ENCODE results near the gene GNAI1.

GNAI1 gene

GRCh38 chr7:80204919-80205318 is 70.3 kb downstream of the GNAI1 start:
- peaks cover 0 to 19% of the 10 kb centered on the region in 2 donors for H3K36me3 ChIP-seq (ENCODE audit: control insufficient read depth in 2 of 2, insufficient read depth in 2 of 2, low read length in 2 of 2)
- H3K9me3 ChIP-seq (ENCODE audit: control insufficient read depth in 2 of 2, low read length in 2 of 2): no peaks in the 10 kb centered on the region
- H3K4me3 ChIP-seq (ENCODE audit: low read length in 2 of 2): no peak overlapping the region
- H3K27me3 ChIP-seq (ENCODE audit: control insufficient read depth in 2 of 2, insufficient read depth in 2 of 2, low read length in 2 of 2): no peaks in the 10 kb centered on the region
- no peaks in the 10 kb centered on the region for H3K4me1 ChIP-seq (ENCODE audit: control insufficient read depth in 2 of 2, insufficient read depth in 2 of 2, low read length in 2 of 2)
- no peak overlapping the region for H3K27ac ChIP-seq (ENCODE audit: low read depth in 2 of 2, low read length in 2 of 2)
- H3K9ac ChIP-seq (ENCODE audit: low read depth in 1 of 2, low read length in 2 of 2): no peak overlapping the region

- no peaks in the 10 kb centered on the region for H3K9me3 ChIP-seq (ENCODE audit: control insufficient read depth in 2 of 2, low read length in 2 of 2)
- no peak overlapping the region for H3K9ac ChIP-seq (ENCODE audit: low read depth in 1 of 2, low read length in 2 of 2)
- H3K27me3 ChIP-seq (ENCODE audit: control insufficient read depth in 2 of 2, insufficient read depth in 2 of 2, low read length in 2 of 2): no peaks in the 10 kb centered on the region
- H3K4me3 ChIP-seq (ENCODE audit: low read length in 2 of 2): no peak overlapping the region
- no peaks in the 10 kb centered on the region for H3K4me1 ChIP-seq (ENCODE audit: control insufficient read depth in 2 of 2, insufficient read depth in 2 of 2, low read length in 2 of 2)
- H3K36me3 ChIP-seq (ENCODE audit: control insufficient read depth in 2 of 2, insufficient read depth in 2 of 2, low read length in 2 of 2): peaks cover 3 to 9% of the 10 kb centered on the region in 2 donors
- no peak overlapping the region for H3K27ac ChIP-seq (ENCODE audit: low read depth in 2 of 2, low read length in 2 of 2)
Observed at GRCh38 chr7:80206763-80207162, 72.1 kb downstream of the GNAI1 start.

GRCh38 chr7:80207501-80207900 is 72.9 kb downstream of the GNAI1 start:
- Histone ChIP-seq H3K4me3 (ENCODE audit: low read length in 2 of 2) (no peak overlapping the region), H3K9ac (ENCODE audit: low read depth in 1 of 2, low read length in 2 of 2) (no peak overlapping the region), H3K27me3 (ENCODE audit: control insufficient read depth in 2 of 2, insufficient read depth in 2 of 2, low read length in 2 of 2) (no peaks in the 10 kb centered on the region), H3K4me1 (ENCODE audit: control insufficient read depth in 2 of 2, insufficient read depth in 2 of 2, low read length in 2 of 2) (no peaks in the 10 kb centered on the region), H3K9me3 (ENCODE audit: control insufficient read depth in 2 of 2, low read length in 2 of 2) (no peaks in the 10 kb centered on the region), H3K36me3 (ENCODE audit: control insufficient read depth in 2 of 2, insufficient read depth in 2 of 2, low read length in 2 of 2) (peaks cover 4 to 9% of the 10 kb centered on the region in 2 donors), H3K27ac (ENCODE audit: low read depth in 2 of 2, low read length in 2 of 2) (no peak overlapping the region)

GRCh38 chr7:80208700-80209099 is 74.1 kb downstream of the GNAI1 start:
- no peak overlapping the region for H3K9ac ChIP-seq (ENCODE audit: low read depth in 1 of 2, low read length in 2 of 2)
- H3K27ac ChIP-seq (ENCODE audit: low read depth in 2 of 2, low read length in 2 of 2): no peak overlapping the region
- H3K4me3 ChIP-seq (ENCODE audit: low read length in 2 of 2): no peak overlapping the region
- H3K27me3 ChIP-seq (ENCODE audit: control insufficient read depth in 2 of 2, insufficient read depth in 2 of 2, low read length in 2 of 2): no peaks in the 10 kb centered on the region
- no peaks in the 10 kb centered on the region for H3K9me3 ChIP-seq (ENCODE audit: control insufficient read depth in 2 of 2, low read length in 2 of 2)
- no peaks in the 10 kb centered on the region for H3K4me1 ChIP-seq (ENCODE audit: control insufficient read depth in 2 of 2, insufficient read depth in 2 of 2, low read length in 2 of 2)
- peaks cover 6 to 7% of the 10 kb centered on the region in 2 donors for H3K36me3 ChIP-seq (ENCODE audit: control insufficient read depth in 2 of 2, insufficient read depth in 2 of 2, low read length in 2 of 2)

GRCh38 chr7:80210400-80210799 is 75.8 kb downstream of the GNAI1 start:
- no peak overlapping the region for H3K27ac ChIP-seq (ENCODE audit: low read depth in 2 of 2, low read length in 2 of 2)
- H3K27me3 ChIP-seq (ENCODE audit: control insufficient read depth in 2 of 2, insufficient read depth in 2 of 2, low read length in 2 of 2): no peaks in the 10 kb centered on the region
- H3K4me3 ChIP-seq (ENCODE audit: low read length in 2 of 2): no peak overlapping the region
- no peaks in the 10 kb centered on the region for H3K9me3 ChIP-seq (ENCODE audit: control insufficient read depth in 2 of 2, low read length in 2 of 2)
- H3K9ac ChIP-seq (ENCODE audit: low read depth in 1 of 2, low read length in 2 of 2): no peak overlapping the region
- peaks cover 3 to 6% of the 10 kb centered on the region in 2 donors for H3K36me3 ChIP-seq (ENCODE audit: control insufficient read depth in 2 of 2, insufficient read depth in 2 of 2, low read length in 2 of 2)
- H3K4me1 ChIP-seq (ENCODE audit: control insufficient read depth in 2 of 2, insufficient read depth in 2 of 2, low read length in 2 of 2): no peaks in the 10 kb centered on the region

- Histone ChIP-seq H3K36me3 (ENCODE audit: control insufficient read depth in 2 of 2, insufficient read depth in 2 of 2, low read length in 2 of 2) (peaks cover 3 to 8% of the 10 kb centered on the region in 2 donors), H3K27ac (ENCODE audit: low read depth in 2 of 2, low read length in 2 of 2) (no peak overlapping the region), H3K9me3 (ENCODE audit: control insufficient read depth in 2 of 2, low read length in 2 of 2) (no peaks in the 10 kb centered on the region), H3K4me3 (ENCODE audit: low read length in 2 of 2) (no peak overlapping the region), H3K27me3 (ENCODE audit: control insufficient read depth in 2 of 2, insufficient read depth in 2 of 2, low read length in 2 of 2) (no peaks in the 10 kb centered on the region), H3K9ac (ENCODE audit: low read depth in 1 of 2, low read length in 2 of 2) (no peak overlapping the region), H3K4me1 (ENCODE audit: control insufficient read depth in 2 of 2, insufficient read depth in 2 of 2, low read length in 2 of 2) (no peaks in the 10 kb centered on the region)
Observed at GRCh38 chr7:80213814-80214213, 79.2 kb downstream of the GNAI1 start.

- H3K4me3 ChIP-seq (ENCODE audit: low read length in 2 of 2): no peak overlapping the region
- H3K27me3 ChIP-seq (ENCODE audit: control insufficient read depth in 2 of 2, insufficient read depth in 2 of 2, low read length in 2 of 2): no peaks in the 10 kb centered on the region
- H3K4me1 ChIP-seq (ENCODE audit: control insufficient read depth in 2 of 2, insufficient read depth in 2 of 2, low read length in 2 of 2): no peaks in the 10 kb centered on the region
- H3K9ac ChIP-seq (ENCODE audit: low read depth in 1 of 2, low read length in 2 of 2): no peak overlapping the region
- H3K36me3 ChIP-seq (ENCODE audit: control insufficient read depth in 2 of 2, insufficient read depth in 2 of 2, low read length in 2 of 2): peaks cover 3 to 8% of the 10 kb centered on the region in 2 donors
- H3K9me3 ChIP-seq (ENCODE audit: control insufficient read depth in 2 of 2, low read length in 2 of 2): no peaks in the 10 kb centered on the region
- no peak overlapping the region for H3K27ac ChIP-seq (ENCODE audit: low read depth in 2 of 2, low read length in 2 of 2)
Observed at GRCh38 chr7:80215734-80216133, 81.1 kb downstream of the GNAI1 start.

GRCh38 chr7:80216996-80217842 is 82.6 kb downstream of the GNAI1 start:
- H3K4me1 ChIP-seq (ENCODE audit: control insufficient read depth in 2 of 2, insufficient read depth in 2 of 2, low read length in 2 of 2): no peaks in the 10 kb centered on the region
- peaks cover 2 to 6% of the 10 kb centered on the region in 2 donors for H3K36me3 ChIP-seq (ENCODE audit: control insufficient read depth in 2 of 2, insufficient read depth in 2 of 2, low read length in 2 of 2)
- no peak overlapping the region for H3K4me3 ChIP-seq (ENCODE audit: low read length in 2 of 2)
- H3K27ac ChIP-seq (ENCODE audit: low read depth in 2 of 2, low read length in 2 of 2): no peak overlapping the region
- H3K9ac ChIP-seq (ENCODE audit: low read depth in 1 of 2, low read length in 2 of 2): no peak overlapping the region
- no peaks in the 10 kb centered on the region for H3K9me3 ChIP-seq (ENCODE audit: control insufficient read depth in 2 of 2, low read length in 2 of 2)
- H3K27me3 ChIP-seq (ENCODE audit: control insufficient read depth in 2 of 2, insufficient read depth in 2 of 2, low read length in 2 of 2): no peaks in the 10 kb centered on the region

GRCh38 chr7:80218723-80219122 is 84.1 kb downstream of the GNAI1 start:
- Histone ChIP-seq H3K9me3 (ENCODE audit: control insufficient read depth in 2 of 2, low read length in 2 of 2) (no peaks in the 10 kb centered on the region), H3K4me3 (ENCODE audit: low read length in 2 of 2) (no peak overlapping the region), H3K9ac (ENCODE audit: low read depth in 1 of 2, low read length in 2 of 2) (no peak overlapping the region), H3K36me3 (ENCODE audit: control insufficient read depth in 2 of 2, insufficient read depth in 2 of 2, low read length in 2 of 2) (peaks cover 0 to 2% of the 10 kb centered on the region in 2 donors), H3K27ac (ENCODE audit: low read depth in 2 of 2, low read length in 2 of 2) (no peak overlapping the region), H3K4me1 (ENCODE audit: control insufficient read depth in 2 of 2, insufficient read depth in 2 of 2, low read length in 2 of 2) (no peaks in the 10 kb centered on the region), H3K27me3 (ENCODE audit: control insufficient read depth in 2 of 2, insufficient read depth in 2 of 2, low read length in 2 of 2) (no peaks in the 10 kb centered on the region)

- Histone ChIP-seq H3K27ac (ENCODE audit: low read depth in 2 of 2, low read length in 2 of 2) (no peak overlapping the region), H3K4me3 (ENCODE audit: low read length in 2 of 2) (no peak overlapping the region)
Observed at GRCh38 chr7:80220022-80220634, 85.5 kb downstream of the GNAI1 start.

More at GRCh38 chr7:80220022-80220634, 85.5 kb downstream of the GNAI1 start:
- Histone ChIP-seq H3K27me3 (ENCODE audit: control insufficient read depth in 2 of 2, insufficient read depth in 2 of 2, low read length in 2 of 2) (no peaks in the 10 kb centered on the region), H3K36me3 (ENCODE audit: control insufficient read depth in 2 of 2, insufficient read depth in 2 of 2, low read length in 2 of 2) (peaks cover 0 to 2% of the 10 kb centered on the region in 2 donors), H3K9me3 (ENCODE audit: control insufficient read depth in 2 of 2, low read length in 2 of 2) (no peaks in the 10 kb centered on the region), H3K4me1 (ENCODE audit: control insufficient read depth in 2 of 2, insufficient read depth in 2 of 2, low read length in 2 of 2) (no peaks in the 10 kb centered on the region), H3K9ac (ENCODE audit: low read depth in 1 of 2, low read length in 2 of 2) (no peak overlapping the region)

Data from mucosa of rectum (tissue), 2 donors.